DND-41 (cell line): Measurements from ENCODE around the gene P4HB.

Source experiments
- ATAC-seq: fragments of 200-7000 bp; cut with Tn5 transposase; 3 replicates; pipeline ENCODE4 v1.9.1; 2021; ENCODE audit warnings: low read depth; ENCODE audit not compliant: insufficient read depth
- DNase-seq: peaks from one replicate; pipeline ENCODE4 v3.0.0-alpha.2; 2020
- H2AFZ ChIP-seq: 2 replicates; pipeline ENCODE4 v1.6.0; 2012; ENCODE audit warnings: low read depth, low read length
- H3K27ac ChIP-seq: 2 replicates; pipeline ENCODE4 v1.5.1; 2012; ENCODE audit warnings: low read length, inconsistent platforms
- H3K27me3 ChIP-seq: fragments of 200-600 bp; sonication (generic); 2 replicates; pipeline ENCODE4 v1.6.0; 2012; ENCODE audit warnings: low read length, mild to moderate bottlenecking, inconsistent platforms; ENCODE audit not compliant: insufficient read depth, poor library complexity
- H3K36me3 ChIP-seq: 2 replicates; pipeline ENCODE4 v1.5.1; 2012; ENCODE audit warnings: low read length, inconsistent platforms; ENCODE audit not compliant: insufficient read depth
- H3K4me1 ChIP-seq: 2 replicates; pipeline ENCODE4 v1.5.1; 2012; ENCODE audit warnings: mild to moderate bottlenecking, low read length; ENCODE audit not compliant: insufficient read depth
- H3K4me2 ChIP-seq: 2 replicates; pipeline ENCODE4 v1.6.0; 2012; ENCODE audit warnings: mild to moderate bottlenecking, moderate library complexity, low read length, inconsistent platforms; ENCODE audit not compliant: insufficient read depth
- H3K4me3 ChIP-seq, 2 experiments: fragments of 200-600 bp in 1 of 2; shearing (Covaris generic) in 1 of 2; 2 replicates each; pipeline ENCODE4 v1.5.1; 2012 to 2016; ENCODE audit warnings: inconsistent platforms in 2 of 2, low read length in 2 of 2, mild to moderate bottlenecking in 2 of 2, low read depth in 1 of 2, moderate library complexity in 1 of 2
- H3K79me2 ChIP-seq: 2 replicates; pipeline ENCODE4 v1.6.0; 2012; ENCODE audit warnings: low read length, inconsistent platforms; ENCODE audit not compliant: insufficient read depth
- H3K9ac ChIP-seq: 2 replicates; pipeline ENCODE4 v1.6.0; 2012; ENCODE audit warnings: low read depth, mild to moderate bottlenecking, inconsistent platforms, low read length, moderate library complexity
- H3K9me3 ChIP-seq: 2 replicates; pipeline ENCODE4 v1.5.1; 2012; ENCODE audit warnings: low read length, moderate library complexity, mild to moderate bottlenecking, inconsistent platforms; ENCODE audit not compliant: insufficient read depth, severe bottlenecking
- H4K20me1 ChIP-seq: 2 replicates; pipeline ENCODE4 v1.6.0; 2012; ENCODE audit warnings: low read length; ENCODE audit not compliant: insufficient read depth
- CTCF ChIP-seq: IDR thresholded peaks from 2 replicates; pipeline ENCODE4 v1.5.1; 2012; ENCODE audit warnings: borderline replicate concordance, low read length, moderate library complexity, mild to moderate bottlenecking; ENCODE audit not compliant: poor library complexity, severe bottlenecking; ENCODE audit errors: extremely low read depth
- EZH2 ChIP-seq: IDR thresholded peaks from 3 replicates; pipeline ENCODE4 v1.6.1; 2012; ENCODE audit warnings: borderline replicate concordance, low read depth, mild to moderate bottlenecking, moderate library complexity, low read length, inconsistent platforms; ENCODE audit not compliant: severe bottlenecking

Gene P4HB

GRCh38 chr17:81858967-81859905 lies 1.1 kb downstream of the P4HB start:
- Histone ChIP-seq H3K4me3 (peak overlapping the region; percentile 79 to 91), H4K20me1 (peaks cover 49% of the 10 kb centered on the region), H3K4me2 (peak overlapping the region; percentile 98), H3K9me3 (no peaks in the 10 kb centered on the region), H3K27me3 (peaks cover 3% of the 10 kb centered on the region), H3K9ac (peak overlapping the region; percentile 82), H3K79me2 (peaks cover 91% of the 10 kb centered on the region), H3K27ac (peak overlapping the region; percentile 94), H3K36me3 (peaks cover 68% of the 10 kb centered on the region), H2AFZ (0 out of 2 replicates have a peak overlapping the region, but pooled peaks have one; percentile 84), H3K4me1 (peaks cover 54% of the 10 kb centered on the region)
- TF ChIP-seq CTCF (peak; percentile 2), EZH2 (no peak)
- DNase-seq (no peak), ATAC-seq (no peak)

- H3K4me2 ChIP-seq = peak overlapping the region; percentile 98
- H3K4me3 ChIP-seq = peak overlapping the region; percentile 79 to 91; a peak in 3 of 4 replicates
- H3K9ac ChIP-seq = peak overlapping the region; percentile 82
- peaks cover 68% of the 10 kb centered on the region for H3K36me3 ChIP-seq
- ATAC-seq (no peak), DNase-seq (peak; percentile 53)
- no peaks in the 10 kb centered on the region for H3K9me3 ChIP-seq
- TF ChIP-seq CTCF = no peak
- TF ChIP-seq EZH2 = no peak
- peaks cover 89% of the 10 kb centered on the region for H3K79me2 ChIP-seq
- H3K27me3 ChIP-seq = peaks cover 3% of the 10 kb centered on the region
- H2AFZ ChIP-seq = no peak overlapping the region
- peaks cover 53% of the 10 kb centered on the region for H3K4me1 ChIP-seq
- H3K27ac ChIP-seq = peak overlapping the region; percentile 94
- H4K20me1 ChIP-seq = peaks cover 46% of the 10 kb centered on the region
Observed at GRCh38 chr17:81858170-81858966, 2.0 kb downstream of the P4HB start.

GRCh38 chr17:81854974-81855774 lies 5.2 kb downstream of the P4HB start:
- no peaks in the 10 kb centered on the region for H3K27me3 ChIP-seq
- H3K9me3 ChIP-seq = no peaks in the 10 kb centered on the region
- H3K4me1 ChIP-seq = peaks cover 32% of the 10 kb centered on the region
- peaks cover 84% of the 10 kb centered on the region for H3K36me3 ChIP-seq
- H3K27ac ChIP-seq = no peak overlapping the region
- no peak overlapping the region for H3K4me2 ChIP-seq
- H2AFZ ChIP-seq = no peak overlapping the region
- ATAC-seq = no peak
- peaks cover 55% of the 10 kb centered on the region for H4K20me1 ChIP-seq
- H3K9ac ChIP-seq = no peak overlapping the region
- peaks cover 84% of the 10 kb centered on the region for H3K79me2 ChIP-seq
- no peak for DNase-seq
- no peak for TF ChIP-seq EZH2
- TF ChIP-seq CTCF = peak; percentile 36
- no peak overlapping the region for H3K4me3 ChIP-seq
